HG03280 (cell line): ENCODE results near the gene NPFFR1.
"Not testable (repeated sequence)": the region's sequence is repeated elsewhere in the genome, so short reads cannot be mapped to it uniquely, and the experiment has no call there.

Experiments
- ATAC-seq: cut with Tn5 transposase; IDR thresholded peaks from one replicate; pipeline ENCODE4 v1.9.1; 2021; ENCODE audit warnings: mild to moderate bottlenecking, moderate library complexity; ENCODE audit not compliant: unreplicated experiment

The NPFFR1 gene

DNA sequence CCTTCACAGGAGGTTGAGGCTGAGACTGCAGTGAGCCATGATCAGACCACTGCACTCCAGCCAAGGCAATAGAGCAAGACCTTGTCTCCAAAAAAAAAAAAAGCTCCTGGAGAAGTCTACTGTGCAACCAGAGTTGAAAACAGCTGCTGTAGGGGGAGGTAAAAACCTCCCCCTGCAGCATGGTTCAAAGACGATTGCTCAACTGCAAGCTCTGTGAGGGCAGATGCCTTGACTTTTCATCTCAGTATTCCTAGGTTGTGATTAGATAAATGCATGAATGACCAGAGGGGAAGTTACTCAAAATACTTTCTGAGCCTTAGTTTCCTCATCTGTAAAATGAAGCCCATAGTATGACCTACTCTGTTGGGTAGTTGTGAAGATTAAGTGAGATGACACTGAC, 25.6 kb downstream of the NPFFR1 start:
- no peak for ATAC-seq

DNA sequence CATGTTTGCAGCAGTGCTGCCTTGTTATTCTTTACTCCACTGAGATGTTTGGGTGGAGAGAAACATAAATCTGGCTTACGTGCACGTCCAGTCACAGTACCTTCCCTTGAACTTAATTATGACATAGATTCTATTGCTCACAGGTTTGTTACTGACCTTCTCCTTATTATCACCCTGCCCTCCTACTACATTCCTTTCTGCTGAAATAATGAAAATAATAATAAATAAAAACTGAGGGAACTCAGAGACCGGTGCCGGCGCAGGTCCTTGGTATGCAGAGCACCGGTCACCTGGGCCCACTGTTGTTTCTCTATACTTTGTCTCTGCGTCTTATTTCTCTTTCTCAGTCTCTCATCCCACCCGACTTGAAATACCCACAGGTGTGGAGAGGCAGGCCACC, 26.0 kb downstream of the NPFFR1 start:
- ATAC-seq, result not testable (repeated sequence)

DNA sequence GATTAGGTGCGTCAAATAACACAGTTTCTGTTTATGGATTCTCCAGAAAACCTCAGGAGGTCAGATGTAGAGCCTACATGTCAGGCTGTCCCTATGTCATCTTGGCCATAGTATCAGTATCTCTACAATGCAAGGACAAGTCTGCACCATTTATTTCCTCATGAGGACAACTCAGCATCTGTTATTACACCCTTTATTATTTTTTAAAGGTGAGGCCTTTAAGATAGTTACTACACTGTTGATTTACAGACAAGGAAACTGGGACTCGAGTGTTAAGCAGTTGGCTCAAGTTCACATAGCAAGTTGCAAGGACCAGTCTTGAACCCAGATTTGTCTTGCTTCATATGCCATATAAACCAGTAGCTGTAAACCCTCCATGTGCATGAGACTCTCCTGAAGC, 27.3 kb downstream of the NPFFR1 start:
- no peak for ATAC-seq

DNA sequence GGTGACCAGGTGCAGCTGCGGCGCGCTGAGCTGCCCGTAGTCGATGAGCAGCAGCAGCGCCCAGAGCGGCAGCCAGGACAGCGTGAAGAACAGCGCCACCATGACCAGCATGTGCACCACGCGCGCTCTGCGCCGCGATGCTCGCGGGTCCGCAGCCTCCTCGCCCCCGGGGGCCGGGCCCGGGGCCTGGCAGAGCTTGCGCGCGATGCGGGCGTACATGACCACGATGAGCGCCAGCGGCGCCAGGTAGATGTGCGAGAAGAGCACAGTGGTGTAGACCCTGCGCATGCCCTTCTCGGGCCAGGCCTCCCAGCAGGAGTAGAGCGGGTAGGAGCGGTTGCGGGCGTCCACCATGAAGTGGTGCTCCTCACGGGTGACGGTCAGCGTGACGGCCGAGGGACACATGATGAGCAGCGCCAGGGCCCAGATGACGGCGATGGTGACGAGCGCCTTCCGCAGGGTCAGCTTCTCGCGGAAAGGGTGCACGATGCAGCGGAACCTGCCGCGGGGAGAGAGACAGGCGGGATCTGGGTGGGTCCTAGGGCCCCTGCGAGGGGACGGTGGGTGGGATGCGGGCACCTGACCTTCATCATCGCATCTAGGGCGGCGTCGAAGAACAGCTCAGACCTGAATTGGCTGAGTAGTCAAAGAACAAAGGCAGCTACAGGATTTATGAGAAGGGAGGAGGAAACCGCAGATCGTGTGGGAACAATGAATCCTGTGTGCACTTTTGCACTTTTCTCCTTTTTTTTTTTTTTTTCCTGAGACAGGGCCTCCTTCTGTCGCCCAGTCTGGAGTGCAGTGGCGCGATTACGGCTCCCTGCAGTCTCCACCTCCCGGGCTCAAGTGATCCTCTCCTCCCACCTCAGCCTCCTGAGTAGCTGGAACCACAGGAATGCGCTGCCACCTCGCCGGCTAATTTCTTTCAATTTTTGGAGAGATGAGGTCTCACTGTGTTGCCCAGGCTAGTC, 28.2 kb downstream of the NPFFR1 start:
- no peak for ATAC-seq

DNA sequence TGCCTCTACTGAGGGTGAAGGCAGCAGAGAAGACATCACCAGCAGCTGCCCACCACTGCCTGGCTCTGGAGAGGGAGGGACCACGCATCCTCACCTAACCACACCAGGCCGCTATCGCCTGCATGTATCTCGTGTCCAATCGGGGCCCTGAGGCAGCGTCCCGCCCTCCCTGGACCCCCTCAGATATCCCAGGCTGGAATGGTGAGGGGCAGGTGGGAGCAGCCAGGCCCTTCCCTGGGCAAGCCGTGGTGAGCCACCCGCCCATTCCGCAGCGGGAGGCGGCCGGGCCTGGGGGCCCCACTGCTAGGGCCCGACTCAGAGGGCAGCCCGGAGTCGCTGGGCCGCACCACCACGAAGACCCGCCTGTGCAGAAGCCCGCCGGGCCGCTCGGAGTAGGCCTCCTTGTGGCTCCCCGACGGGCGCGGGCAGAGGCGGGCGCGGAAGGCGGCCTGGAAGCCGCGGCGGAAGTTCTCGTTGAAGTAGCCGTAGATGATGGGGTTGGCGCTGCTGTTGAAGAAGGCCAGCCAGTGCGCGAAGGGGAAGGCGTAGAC, 29.0 kb downstream of the NPFFR1 start:
- no peak for ATAC-seq

DNA sequence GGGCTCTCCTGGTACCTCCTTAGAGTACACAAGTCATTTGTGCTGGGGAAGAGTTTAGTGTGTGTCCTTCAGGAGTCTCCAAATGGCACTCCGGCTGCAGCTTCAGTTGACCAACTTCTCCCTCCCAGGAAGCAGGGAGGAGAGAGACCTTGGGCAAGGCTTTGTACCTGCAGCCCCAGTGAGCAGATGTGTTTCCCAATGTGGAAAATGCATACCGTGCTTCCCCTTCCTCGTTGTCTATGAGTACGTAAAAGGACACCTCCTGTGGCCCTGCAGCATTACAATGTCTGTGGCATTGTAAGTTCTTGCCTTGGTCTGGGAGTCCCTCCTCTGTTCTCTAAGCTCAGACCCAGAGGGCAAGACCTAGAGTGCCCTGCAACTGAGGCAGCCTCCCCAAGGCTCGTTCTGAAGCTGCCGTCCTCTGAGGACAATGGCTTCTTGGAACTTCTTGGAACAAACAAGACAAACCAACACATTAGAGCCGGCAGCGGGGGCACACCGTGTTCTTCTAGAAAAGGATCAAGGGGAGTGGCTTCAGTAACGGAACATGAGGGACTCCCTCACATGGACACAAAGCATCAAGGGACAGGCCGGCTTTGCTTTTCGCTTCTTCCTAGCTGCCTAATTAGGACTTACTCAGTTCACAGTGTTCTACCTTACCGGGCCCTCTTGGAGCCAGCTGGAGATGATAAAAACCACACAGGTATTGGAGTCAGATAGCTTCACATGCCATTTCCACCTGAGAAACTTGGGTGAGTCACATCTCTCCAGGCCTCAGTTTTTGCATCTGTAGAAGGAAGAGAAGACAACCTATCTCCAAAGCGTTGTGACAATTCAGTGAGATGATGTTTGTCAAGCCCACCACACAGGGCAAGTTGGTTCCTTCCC, 29.7 kb downstream of the NPFFR1 start:
- no peak for ATAC-seq

DNA sequence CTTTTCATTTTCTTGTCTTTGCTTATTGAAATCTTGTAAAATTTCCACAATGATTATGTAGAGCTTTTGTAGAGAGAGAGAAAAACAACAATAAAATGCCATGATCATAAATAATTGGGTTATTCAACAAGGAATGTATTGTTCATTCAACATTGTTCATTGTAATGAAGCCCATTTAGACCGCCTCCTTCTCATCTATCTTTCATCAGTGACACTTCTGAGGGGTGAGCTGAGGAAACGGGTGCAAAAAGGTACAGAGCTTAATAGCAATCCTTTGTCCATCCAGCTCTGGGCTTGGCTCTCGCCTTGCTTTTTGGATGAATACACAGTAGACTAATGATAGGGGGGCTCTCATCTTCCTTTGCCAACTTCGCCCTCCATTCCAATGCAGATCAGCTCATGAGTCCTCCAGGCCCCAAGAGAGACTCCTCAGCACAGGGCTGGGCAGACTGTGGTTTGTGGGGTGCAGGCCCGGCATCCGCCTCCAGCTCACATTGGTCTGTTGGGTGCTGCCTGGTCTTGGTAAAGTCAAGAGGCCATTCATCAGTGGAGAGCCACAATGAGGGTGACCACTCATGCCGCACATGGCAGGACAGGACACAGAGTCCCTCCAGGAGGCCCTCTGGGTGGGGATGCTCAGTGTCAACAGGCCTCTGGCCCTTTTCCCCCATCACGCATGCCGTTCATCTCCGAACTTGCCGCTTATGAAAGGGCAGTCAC, 32.7 kb downstream of the NPFFR1 start:
- no peak for ATAC-seq

DNA sequence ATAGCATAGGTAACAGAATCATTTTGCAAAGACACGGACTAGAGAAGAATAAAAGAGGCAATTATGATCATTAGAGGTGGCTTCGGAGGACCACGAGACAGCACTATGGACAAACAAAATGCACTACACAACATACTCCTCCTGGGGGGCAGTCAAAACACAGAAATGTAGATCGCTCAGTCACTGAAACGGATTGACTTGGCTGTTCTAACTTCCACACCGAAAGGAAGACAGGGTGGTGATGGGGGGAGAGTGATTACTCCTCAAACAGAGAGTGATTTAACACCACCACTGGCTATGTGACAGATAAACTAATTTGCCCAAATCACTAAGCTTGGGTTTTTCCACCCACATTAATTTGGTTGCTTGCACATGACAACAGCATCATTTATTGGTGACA, 36.4 kb downstream of the NPFFR1 start:
- no peak for ATAC-seq

DNA sequence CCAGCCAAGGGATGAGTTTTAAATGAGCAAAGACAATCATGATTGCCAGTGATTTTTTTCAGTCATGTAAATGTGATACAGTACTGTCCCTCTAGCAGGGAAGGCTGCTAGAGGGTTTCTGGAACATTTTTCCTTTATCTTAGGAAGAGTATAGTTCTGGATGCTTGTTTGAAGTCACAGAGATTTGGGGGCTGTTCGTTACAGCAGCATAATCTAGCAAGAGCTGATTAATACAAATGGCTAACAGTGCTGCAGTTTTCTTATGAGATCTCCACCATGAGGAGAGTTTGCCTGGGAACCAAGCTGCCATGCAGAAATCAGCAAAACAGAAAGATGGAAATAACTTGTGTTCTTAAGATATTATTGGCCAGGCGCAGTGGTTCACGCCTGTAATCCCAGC, 42.7 kb downstream of the NPFFR1 start:
- ATAC-seq, result no peak

DNA sequence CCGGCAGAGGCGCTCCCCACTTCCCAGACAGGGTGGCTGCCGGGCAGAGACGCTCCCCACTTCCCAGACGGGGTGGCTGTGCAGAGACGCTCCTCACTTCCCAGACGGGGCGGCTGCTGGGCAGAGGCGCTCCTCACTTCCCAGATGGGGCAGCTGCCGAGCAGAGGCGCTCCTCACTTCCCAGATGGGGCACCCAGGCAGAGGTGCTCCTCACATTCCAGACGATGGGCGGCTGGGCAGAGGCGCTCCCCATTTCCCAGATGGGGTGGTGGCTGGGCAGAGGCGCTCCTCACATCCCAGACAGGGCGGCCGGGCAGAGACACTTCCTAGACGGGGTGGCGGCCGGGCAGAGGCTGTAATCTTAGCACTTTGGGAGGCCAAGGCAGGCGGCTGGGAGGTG, 43.8 kb downstream of the NPFFR1 start:
- ATAC-seq, result not testable (repeated sequence)

DNA sequence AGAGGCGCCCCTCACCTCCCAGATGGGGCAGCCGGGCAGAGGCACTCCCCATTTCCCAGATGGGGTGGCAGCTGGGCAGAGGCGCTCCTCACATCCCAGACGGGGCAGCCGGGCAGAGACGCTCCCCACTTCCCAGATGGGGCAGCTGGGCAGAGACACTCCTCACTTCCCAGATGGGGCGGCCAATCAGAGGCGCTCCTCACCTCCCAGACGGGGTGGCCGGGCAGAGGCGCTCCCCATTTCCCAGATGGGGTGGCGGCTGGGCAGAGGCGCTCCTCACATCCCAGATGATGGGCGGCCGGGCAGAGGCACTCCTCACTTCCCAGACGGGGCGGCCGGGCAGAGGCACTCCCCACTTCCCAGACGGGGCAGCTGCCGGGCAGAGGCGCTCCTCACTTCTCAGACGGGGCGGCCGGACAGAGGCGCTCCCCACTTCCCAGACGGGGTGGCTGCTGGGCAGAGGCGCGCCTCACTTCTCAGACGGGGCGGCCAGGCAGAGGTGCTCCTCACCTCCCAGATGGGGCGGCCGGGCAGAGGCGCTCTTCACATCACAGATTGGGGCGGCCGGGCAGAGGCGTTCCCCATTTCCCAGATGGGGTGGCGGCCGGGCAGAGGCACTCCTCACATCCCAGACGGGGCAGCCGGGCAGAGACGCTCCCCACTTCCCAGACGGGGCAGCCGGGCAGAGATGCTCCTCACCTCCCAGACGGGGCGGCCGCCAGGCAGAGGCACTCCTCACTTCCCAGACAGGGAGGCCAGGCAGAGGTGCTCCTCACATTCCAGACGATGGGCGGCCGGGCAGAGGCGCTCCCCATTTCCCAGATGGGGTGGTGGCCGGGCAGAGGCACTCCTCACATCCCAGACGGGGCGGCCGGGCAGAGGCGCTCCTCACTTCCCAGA, 44.5 kb downstream of the NPFFR1 start:
- not testable (repeated sequence) for ATAC-seq

DNA sequence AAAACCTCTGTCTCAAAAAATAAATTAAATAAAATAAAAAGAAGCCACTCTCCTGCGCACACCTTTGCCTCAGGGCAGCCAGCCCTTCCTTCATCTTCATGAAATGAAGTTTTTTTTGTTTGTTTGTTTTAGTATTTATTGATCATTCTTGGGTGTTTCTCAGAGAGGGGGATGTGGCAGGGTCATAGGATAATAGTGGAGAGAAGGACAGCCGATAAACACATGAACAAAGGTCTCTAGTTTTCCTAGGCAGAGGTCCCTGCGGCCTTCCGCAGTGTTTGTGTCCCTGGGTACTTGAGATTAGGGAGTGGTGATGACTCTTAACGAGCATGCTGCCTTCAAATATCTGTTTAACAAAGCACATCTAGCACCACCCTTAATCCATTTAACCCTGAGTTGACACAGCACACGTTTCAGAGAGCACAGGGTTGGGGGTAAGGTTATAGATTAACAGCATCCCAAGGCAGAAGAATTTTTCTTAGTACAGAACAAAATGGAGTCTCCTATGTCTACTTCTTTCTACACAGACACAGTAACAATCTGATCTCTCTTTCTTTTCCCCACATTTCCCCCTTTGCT, 45.8 kb downstream of the NPFFR1 start:
- not testable (repeated sequence) for ATAC-seq

DNA sequence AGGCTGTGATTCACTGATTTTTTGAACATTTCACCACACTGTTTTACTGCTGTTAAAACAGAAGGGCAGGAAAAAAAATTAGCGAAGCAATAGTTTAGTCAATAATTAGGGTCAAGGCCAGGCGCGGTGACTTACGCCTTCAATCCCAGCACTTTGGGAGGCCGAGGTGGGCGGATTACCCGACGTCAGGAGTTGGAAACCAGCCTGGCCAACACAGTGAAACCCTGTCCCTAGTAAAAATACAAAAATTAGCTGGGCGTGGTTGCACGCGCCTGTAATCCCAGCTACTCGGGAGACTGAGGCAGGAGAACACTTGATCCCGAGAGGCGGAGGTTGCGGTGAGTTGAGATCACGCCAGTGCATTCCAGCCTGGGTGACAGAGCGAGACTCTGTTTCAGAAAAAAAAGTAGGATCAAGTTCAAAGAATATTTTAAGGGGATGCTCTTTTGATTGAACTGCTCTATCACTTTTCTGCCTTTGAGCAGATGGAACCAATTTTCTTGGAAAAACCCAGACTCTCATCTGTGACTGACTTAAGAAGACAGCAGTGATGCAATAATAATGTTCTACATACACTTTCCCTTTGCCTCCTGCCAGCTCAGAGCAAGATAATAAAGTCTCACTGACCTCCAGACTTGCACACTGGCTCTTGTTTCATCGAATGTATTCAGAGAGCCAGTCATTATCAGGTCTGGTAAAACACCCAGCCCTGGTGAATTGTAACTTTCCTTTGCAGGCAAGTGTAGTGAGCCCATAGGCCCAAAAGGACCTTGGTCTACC, 48.9 kb downstream of the NPFFR1 start:
- ATAC-seq, result no peak

DNA sequence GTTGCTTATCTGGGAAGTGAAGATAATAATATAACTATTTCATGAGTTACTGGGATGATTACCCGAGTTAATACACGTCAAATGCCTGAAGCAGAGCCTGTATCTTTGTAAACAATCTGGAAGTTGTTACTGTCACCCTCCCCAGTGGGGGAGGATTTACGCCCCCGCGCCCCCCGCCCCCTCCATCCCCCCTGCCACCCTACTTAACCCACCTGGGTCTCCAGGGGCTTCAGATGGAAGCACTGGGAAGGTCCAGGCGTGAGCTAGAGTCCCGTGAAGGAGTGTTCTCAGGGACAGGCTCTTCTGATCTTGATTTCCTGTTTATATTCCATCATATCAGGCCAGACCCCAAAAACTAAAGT, 49.9 kb downstream of the NPFFR1 start:
- no peak for ATAC-seq

DNA sequence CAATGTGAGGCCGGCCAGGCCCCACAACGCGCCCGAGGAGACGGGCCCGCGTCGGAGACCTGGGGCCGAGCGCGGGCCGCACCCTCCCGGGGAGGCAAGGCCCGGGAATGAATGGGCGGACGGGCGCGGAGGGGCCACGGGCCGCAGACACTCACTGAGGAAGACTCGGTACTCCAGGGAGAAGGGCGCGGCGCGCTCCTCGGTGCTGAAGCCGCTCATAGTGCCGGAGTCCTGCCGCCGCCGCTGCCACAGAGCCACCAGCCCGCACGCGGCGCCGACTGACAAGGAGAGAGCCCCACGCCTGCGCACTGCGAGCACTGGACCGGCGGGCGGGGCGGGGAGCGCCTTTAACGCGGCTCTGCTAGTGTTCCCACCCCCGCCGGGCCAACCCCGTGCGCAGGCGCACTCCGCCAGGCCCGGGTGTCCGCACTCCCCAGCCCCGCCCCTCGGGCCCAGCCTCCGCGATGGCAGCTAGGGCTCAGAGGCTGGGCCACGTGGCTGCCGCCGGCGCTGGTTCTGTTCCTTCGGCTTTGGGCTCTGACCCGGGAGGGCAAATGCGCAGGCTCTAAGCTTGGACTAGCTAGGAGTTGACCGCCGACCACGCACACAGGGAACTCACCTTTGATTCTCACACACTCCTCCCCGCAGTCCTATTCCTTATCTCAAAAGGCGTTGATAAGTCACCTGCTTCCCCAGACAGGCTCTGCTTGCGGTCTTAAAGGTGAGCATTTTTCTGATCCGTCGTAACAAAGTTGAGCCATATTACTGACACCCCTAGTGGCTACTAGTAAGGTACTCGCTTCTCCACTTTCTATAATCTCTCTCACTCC, 50.5 kb downstream of the NPFFR1 start, which contains the start of gene PPA1:
TSS of gene PPA1 (minus strand) at position 321 of the 830 bp plus-strand sequence. CDS start at position 219, 102 bp downstream.
- ATAC-seq, result peak; percentile 89

DNA sequence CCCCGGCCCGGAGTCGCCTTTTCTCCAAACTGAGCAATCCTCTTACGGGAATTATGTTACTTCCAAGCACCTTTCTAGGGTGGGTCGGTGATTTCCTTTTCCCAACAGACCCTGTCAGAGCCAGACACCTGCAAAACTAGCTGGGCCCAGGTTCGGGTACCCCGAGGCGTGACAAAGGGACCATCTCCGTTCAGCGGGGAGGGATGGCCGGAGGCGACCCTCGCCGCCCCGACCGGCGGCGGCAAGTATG, 51.0 kb downstream of the NPFFR1 start:
- ATAC-seq, result no peak

DNA sequence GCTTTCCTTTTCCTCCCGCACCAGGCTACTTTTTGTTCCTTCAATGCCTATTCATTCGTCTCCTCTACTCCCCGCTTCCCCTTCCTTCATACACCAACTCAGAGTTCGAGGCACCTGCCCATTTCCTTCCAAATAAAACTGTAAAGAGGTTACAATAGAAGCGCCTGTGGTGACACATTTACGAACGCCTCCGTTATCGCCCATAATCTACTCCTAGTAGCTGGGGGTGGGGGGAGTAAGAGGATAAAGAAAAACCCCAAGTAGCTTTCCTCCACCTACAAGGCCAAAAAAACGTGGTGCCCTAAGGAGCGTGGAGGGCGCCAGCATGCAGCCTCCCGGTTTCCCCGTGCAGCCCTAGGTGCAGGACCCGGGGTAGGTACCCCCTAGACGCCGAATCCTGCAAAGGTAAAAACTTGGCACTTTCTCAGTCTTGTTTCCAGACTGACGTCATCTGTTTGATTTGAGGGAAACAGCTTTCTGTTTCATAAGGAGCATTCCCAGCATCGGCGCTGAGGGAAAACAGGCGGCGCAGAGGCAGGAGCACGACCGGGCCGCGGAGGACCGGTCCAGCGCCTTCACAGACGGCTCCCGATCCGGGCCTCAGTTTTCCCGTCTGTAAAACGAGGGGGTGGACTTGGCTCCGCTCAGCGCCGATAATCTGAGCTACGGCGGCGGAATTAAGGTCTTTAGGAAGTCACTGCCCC, 51.5 kb downstream of the NPFFR1 start:
- ATAC-seq, result no peak
